ENCODE results near the gene CEMIP.

CEMIP gene

DNA sequence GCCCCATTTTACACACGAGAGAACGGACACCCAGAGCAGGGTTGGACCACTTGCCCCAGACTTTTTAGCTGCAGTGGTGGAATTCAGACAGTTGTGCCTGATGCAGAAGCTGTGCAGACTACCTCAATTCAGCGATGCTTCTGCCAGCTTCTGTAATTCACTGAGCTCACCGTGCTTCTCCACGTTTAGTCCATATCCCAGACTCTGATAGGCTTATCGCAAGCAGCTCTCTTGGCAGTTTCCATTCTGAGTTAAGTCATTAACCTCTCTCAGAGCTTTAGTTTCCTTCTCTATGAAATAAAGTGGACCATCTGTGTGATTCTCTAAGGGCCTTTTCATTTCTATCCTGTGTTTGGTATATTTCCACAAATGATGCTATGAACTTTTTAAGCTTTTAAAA lies 47.0 kb upstream of the CEMIP start:
- Histone ChIP-seq H3K9me3 (ENCODE audit: insufficient read depth, low read length) (no peaks in the 10 kb centered on the region), H3K4me2 (ENCODE audit: low read depth, low read length, poor library complexity, severe bottlenecking) (no peak overlapping the region), H3K4me3 (ENCODE audit: insufficient read depth, low read length, poor library complexity, severe bottlenecking) (no peak overlapping the region), H3K36me3 (ENCODE audit: low read length) (no peaks in the 10 kb centered on the region), H3K9ac (ENCODE audit: low read length) (no peak overlapping the region), H4K20me1 (ENCODE audit: low read depth, low read length) (no peaks in the 10 kb centered on the region), H2AFZ (ENCODE audit: low read depth, low read length, severe bottlenecking) (no peak overlapping the region), H3K27me3 (ENCODE audit: low read length) (no peaks in the 10 kb centered on the region), H3K27ac (ENCODE audit: low read depth, low read length) (no peak overlapping the region), H3K9me2 (replicated peaks; ENCODE audit: insufficient read depth, low read length) (no peaks in the 10 kb centered on the region), H3K79me2 (ENCODE audit: insufficient read depth, low read length) (no peaks in the 10 kb centered on the region), H3F3A (ENCODE audit: insufficient read depth) (no peaks in the 10 kb centered on the region)
- TF ChIP-seq, protein P1, sequence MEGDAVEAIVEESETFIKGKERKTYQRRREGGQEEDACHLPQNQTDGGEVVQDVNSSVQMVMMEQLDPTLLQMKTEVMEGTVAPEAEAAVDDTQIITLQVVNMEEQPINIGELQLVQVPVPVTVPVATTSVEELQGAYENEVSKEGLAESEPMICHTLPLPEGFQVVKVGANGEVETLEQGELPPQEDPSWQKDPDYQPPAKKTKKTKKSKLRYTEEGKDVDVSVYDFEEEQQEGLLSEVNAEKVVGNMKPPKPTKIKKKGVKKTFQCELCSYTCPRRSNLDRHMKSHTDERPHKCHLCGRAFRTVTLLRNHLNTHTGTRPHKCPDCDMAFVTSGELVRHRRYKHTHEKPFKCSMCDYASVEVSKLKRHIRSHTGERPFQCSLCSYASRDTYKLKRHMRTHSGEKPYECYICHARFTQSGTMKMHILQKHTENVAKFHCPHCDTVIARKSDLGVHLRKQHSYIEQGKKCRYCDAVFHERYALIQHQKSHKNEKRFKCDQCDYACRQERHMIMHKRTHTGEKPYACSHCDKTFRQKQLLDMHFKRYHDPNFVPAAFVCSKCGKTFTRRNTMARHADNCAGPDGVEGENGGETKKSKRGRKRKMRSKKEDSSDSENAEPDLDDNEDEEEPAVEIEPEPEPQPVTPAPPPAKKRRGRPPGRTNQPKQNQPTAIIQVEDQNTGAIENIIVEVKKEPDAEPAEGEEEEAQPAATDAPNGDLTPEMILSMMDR (IDR thresholded peaks at IDR 0.05; ENCODE audit: insufficient read depth, low read length, poor library complexity, severe bottlenecking): no peak
- TF ChIP-seq EZH2phosphoT487 (conservative IDR thresholded peaks at IDR 0.05; ENCODE audit: low read length): no peak

DNA sequence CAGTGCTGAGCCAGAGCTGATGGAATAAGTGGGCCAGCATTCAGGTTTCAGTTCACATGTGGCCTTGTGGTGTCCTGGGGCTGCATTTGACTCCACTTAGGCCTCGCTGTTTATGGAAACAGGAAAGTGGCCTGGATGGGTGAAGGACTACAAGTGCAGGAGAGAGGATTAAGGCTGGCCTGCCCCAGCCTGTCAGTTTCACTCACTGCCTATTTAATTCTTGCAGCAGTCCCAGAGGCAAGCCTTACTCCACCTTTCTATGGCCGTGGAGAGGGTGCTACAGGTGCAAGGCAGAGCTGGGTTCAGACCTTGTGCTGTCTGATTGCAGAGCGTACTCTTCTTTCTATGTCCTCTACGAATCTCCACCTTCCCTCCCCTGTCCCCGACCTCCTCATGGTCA lies 46.4 kb upstream of the CEMIP start:
- H2AFZ ChIP-seq (ENCODE audit: low read depth, low read length, severe bottlenecking): no peak overlapping the region
- no peaks in the 10 kb centered on the region for H3K79me2 ChIP-seq (ENCODE audit: insufficient read depth, low read length)
- no peaks in the 10 kb centered on the region for H3F3A ChIP-seq (ENCODE audit: insufficient read depth)
- no peak overlapping the region for H3K9ac ChIP-seq (ENCODE audit: low read length)
- H3K27me3 ChIP-seq (ENCODE audit: low read length): no peaks in the 10 kb centered on the region
- H3K9me2 ChIP-seq (replicated peaks; ENCODE audit: insufficient read depth, low read length): no peaks in the 10 kb centered on the region
- H3K27ac ChIP-seq (ENCODE audit: low read depth, low read length): no peak overlapping the region
- no peaks in the 10 kb centered on the region for H4K20me1 ChIP-seq (ENCODE audit: low read depth, low read length)
- H3K36me3 ChIP-seq (ENCODE audit: low read length): no peaks in the 10 kb centered on the region
- no peaks in the 10 kb centered on the region for H3K9me3 ChIP-seq (ENCODE audit: insufficient read depth, low read length)
- H3K4me3 ChIP-seq (ENCODE audit: insufficient read depth, low read length, poor library complexity, severe bottlenecking): no peak overlapping the region
- TF ChIP-seq, protein P1 (IDR thresholded peaks at IDR 0.05; ENCODE audit: insufficient read depth, low read length, poor library complexity, severe bottlenecking): no peak
- TF ChIP-seq EZH2phosphoT487 (conservative IDR thresholded peaks at IDR 0.05; ENCODE audit: low read length): no peak
- H3K4me2 ChIP-seq (ENCODE audit: low read depth, low read length, poor library complexity, severe bottlenecking): no peak overlapping the region

DNA sequence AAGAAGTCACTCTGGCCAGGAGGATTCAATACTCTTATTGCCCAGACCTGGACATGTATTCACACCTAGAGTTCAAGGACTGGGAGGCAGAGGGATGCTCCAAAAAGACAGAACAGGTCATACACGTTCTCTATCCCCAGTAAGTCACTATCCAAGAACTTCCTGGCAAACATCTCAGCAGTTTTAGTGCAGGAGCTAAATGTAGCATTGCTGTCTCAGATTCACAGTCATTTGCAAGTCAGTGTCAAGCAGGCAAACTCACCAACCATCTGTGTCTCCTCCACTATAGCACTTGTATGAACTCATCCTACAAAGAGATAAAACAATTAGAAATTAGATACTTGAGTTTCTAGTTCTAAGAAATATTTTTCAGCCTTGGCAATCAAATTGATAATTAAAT lies 45.7 kb upstream of the CEMIP start:
- Histone ChIP-seq H3K4me2 (ENCODE audit: low read depth, low read length, poor library complexity, severe bottlenecking) (no peak overlapping the region), H3F3A (ENCODE audit: insufficient read depth) (no peaks in the 10 kb centered on the region), H3K79me2 (ENCODE audit: insufficient read depth, low read length) (no peaks in the 10 kb centered on the region), H3K9ac (ENCODE audit: low read length) (no peak overlapping the region), H3K27me3 (ENCODE audit: low read length) (no peaks in the 10 kb centered on the region), H3K4me3 (ENCODE audit: insufficient read depth, low read length, poor library complexity, severe bottlenecking) (no peak overlapping the region), H3K36me3 (ENCODE audit: low read length) (no peaks in the 10 kb centered on the region), H3K9me2 (replicated peaks; ENCODE audit: insufficient read depth, low read length) (no peaks in the 10 kb centered on the region), H3K27ac (ENCODE audit: low read depth, low read length) (no peak overlapping the region), H4K20me1 (ENCODE audit: low read depth, low read length) (no peaks in the 10 kb centered on the region), H2AFZ (ENCODE audit: low read depth, low read length, severe bottlenecking) (no peak overlapping the region), H3K9me3 (ENCODE audit: insufficient read depth, low read length) (no peaks in the 10 kb centered on the region)
- TF ChIP-seq, protein P1 (IDR thresholded peaks at IDR 0.05; ENCODE audit: insufficient read depth, low read length, poor library complexity, severe bottlenecking): no peak
- no peak for TF ChIP-seq EZH2phosphoT487 (conservative IDR thresholded peaks at IDR 0.05; ENCODE audit: low read length)

All from SU-DHL-6 (cell line).